Adipose tissue (tissue), 3 donors: ENCODE results near the gene ZNF618. TPM values are rescaled to one million over a fixed set of nuclear protein-coding genes. Genes with fewer than 3 reads are reported as not detected.

Source experiments
- H3K27ac ChIP-seq: one replicate; pipeline ENCODE4 v1.5.1; 2013; ENCODE audit warnings: low read depth, low read length
- WGBS, 3 donors: extraction: QIAGEN DNeasy Blood & Tissue Kit; methylation state at CpG; one replicate each; pipeline ENCODE4 v1.1.7; 2013; 5-methylcytosine and 5-hydroxymethylcytosine counted together
- polyA plus RNA-seq, 3 donors: library from polyadenylated mRNA; stranded (reverse); fragments of 200-250 nt; gene quantifications; one replicate each; pipeline ENCODE4 v1.2.3, GENCODE V29; 2013
- donor health status: healthy with polysubstance abuse.
- donor health status: Bipolar disorder and iron deficiency.
- donor health status: healthy.

Gene ZNF618
- polyA plus RNA-seq, 3 donors: 2.6 to 3.9 (median 2.6) TPM

- WGBS, 3 donors: 54 to 78% (median 57%) methylated on average over 5 of the region's 5 CpGs
- no peak overlapping the region for H3K27ac ChIP-seq
Measured at GRCh38 chr9:113964495-113965170, 88.5 kb downstream of the ZNF618 start.

DNA sequence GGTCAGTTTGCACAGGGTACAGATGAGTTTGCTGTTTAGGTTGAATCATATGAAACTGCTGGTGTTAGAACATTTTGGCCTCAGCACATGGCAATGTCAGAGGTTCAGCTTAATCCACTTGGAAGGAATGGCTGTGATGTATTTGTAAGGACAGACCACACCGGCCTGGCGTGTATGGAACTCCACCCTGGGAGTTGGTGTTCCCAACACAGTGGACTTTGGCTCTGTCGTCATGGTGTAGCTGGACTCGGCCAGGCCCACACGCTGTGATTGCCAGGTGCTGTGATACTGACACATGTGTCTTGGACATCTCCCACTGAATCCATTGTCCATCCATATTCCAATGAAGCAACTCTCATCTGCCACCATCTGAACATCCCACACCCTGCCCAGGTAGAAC, 90.3 kb downstream of the ZNF618 start:
- 43 to 80% (median 67%) methylated on average over 5 of the region's 5 CpGs for WGBS, 3 donors

DNA sequence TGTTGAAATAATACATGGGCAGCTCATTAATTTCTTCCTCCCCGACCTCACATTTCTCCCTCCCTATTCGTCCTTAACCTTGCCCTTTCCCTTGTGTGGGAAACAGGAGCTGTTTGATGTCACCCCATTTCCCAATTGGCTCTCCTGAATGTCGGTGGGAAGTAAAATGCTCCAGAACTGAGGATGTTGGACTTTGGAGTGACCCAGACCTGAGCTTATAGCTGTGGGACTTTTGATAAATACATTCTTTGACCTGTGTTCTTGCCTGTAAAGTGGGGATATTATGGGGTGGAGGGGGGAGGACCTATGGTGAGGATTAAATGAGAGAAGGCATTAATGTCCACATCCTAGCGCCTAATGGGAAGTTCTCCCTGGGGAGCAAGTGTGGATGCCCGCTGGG, 91.3 kb downstream of the ZNF618 start:
- no peak overlapping the region for H3K27ac ChIP-seq
- WGBS, 3 donors: 56 to 71% (median 70%) methylated on average over 5 of the region's 5 CpGs

More for the DNA sequence above, 90.3 kb downstream of the ZNF618 start:
- H3K27ac ChIP-seq: no peak overlapping the region

GRCh38 chr9:113969343-113969742, 93.2 kb downstream of the ZNF618 start:
- H3K27ac ChIP-seq: no peak overlapping the region
- 89 to 100% (median 95%) methylated on average over 1 of the region's 1 CpG for WGBS, 3 donors

- 71 to 78% (median 71%) methylated on average over 9 of the region's 9 CpGs for WGBS, 3 donors
- H3K27ac ChIP-seq: no peak overlapping the region
Measured at GRCh38 chr9:113973226-113973625, 97.1 kb downstream of the ZNF618 start.

- 77 to 83% (median 81%) methylated on average over 5 of the region's 5 CpGs for WGBS, 3 donors
- H3K27ac ChIP-seq: no peak overlapping the region
Measured at GRCh38 chr9:113973963-113974413, 97.9 kb downstream of the ZNF618 start.

DNA sequence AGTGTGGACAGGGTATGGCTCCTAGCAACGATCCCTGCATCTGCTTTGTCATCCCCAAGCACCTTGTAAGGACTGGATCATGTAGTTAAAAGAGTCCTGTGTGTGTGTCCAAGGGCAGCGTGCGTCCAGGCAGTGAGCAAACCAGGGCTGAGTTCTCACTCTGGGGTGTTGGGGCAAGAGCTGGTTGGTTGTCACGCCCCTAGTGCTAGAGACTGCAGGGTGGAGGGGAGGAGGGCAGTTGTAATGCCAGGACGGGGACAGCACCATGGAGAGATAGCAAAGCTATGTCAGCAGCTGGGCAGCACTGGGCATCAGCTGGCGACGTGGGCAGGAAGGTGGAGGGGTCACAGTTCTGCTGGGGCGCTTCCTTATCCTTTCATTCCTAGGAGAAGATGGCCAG, 100.8 kb downstream of the ZNF618 start:
- WGBS, 3 donors: 88 to 97% (median 90%) methylated on average over 8 of the region's 8 CpGs
- no peak overlapping the region for H3K27ac ChIP-seq

DNA sequence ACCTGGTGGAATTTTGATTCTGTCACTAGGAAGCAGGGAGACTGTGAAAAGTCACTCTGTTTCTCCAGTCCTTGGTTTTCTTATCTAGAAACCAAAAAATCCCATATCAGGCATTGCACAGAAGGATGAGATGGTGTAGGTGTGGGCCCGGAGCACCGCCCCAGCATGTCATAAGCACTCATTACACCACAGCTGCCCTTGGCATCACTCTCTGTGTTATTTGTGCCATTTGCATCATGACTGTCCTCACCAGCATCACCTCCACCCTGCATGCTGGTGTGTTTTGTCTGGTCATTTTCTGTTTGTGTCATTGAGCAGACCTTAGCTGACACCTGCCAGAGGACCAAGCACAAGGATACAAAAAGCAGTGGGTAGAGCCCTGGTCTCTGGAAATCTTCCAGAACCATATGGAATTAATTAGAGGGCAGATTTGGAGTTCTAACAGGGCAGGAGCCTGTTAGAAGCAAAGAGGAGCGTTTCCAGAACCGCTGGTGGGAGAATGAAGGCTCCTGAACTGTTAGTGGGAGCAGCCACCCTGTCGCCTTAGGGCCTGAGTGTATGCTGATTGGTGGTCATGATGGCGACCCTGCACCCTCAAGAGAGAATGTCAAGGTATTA, 102.7 kb downstream of the ZNF618 start:
- no peak overlapping the region for H3K27ac ChIP-seq
- 89 to 94% (median 92%) methylated on average over 6 of the region's 6 CpGs for WGBS, 3 donors

DNA sequence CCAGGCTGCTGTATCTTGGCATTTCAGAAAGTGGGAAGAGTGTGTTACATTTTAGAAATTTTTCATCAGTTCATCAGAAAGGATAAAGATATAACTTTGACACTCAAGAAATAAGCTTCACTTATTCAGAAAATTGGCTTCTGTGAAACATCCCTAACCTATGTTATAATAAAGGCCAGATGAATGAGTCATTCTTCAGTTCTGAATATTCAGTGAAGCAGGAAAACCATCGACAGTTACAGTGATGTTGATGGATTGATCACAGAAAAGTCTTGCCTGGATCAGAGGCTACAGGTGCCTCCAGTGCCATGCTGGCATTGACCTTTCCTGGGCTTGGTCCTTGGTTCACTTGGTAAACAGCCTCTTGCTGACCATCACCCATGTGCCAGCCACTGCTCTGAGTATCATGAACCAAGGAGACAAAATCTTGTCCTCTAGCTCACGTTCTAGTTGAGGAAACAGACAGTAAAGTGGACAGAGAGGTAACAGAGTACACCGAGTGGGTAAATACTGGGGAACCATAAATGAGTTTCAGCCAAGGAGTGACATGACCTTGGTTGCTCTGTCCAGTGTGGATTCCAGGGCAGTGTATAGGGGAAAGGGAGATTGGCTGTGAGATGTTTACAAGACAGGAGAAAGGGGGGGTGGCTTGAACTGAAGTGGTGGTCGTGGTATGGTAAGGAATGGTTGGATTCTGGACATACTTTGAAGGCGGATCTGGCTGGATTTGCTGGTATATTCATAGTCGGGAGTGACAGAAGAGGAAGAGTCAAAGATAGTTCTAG, 103.4 kb downstream of the ZNF618 start:
- 76 to 91% (median 84%) methylated on average over 6 of the region's 6 CpGs for WGBS, 3 donors
- H3K27ac ChIP-seq: no peak overlapping the region

DNA sequence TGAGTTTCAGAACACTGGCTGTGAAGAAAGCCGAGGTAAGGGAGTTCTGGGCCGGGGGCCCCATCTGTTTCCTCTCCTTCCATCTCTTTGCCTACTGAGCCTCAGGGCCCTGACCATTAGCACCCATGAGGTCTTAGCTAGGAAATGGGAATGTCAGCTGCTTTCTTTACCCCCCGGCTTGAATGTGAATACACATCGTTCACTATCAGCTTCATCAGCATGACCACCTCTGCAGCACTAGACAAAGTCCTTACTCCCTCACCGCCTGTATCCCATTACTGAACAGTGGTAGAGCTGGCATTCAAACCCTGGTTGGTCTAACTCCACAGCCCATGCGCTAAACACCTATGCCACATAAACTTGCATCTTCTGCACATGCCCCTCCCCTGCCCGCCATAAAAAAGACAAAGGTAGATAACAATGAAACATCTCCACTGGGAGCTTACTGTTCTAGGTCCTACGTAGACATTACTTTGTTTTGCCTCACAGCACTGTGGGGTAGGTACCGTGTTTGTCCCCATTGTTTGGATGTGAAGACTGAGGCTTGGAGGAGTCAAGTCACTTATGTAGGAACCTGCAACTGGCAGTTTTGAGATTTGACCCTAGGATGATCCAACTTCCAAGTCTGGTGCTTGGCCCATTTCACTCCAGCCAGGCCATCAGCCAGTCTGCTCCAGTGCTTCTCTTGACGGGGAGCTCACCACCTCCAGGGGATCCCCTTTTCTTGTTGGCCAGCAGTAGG, 108.7 kb downstream of the ZNF618 start:
- 85 to 96% (median 95%) methylated on average over 10 of the region's 10 CpGs for WGBS, 3 donors
- no peak overlapping the region for H3K27ac ChIP-seq

DNA sequence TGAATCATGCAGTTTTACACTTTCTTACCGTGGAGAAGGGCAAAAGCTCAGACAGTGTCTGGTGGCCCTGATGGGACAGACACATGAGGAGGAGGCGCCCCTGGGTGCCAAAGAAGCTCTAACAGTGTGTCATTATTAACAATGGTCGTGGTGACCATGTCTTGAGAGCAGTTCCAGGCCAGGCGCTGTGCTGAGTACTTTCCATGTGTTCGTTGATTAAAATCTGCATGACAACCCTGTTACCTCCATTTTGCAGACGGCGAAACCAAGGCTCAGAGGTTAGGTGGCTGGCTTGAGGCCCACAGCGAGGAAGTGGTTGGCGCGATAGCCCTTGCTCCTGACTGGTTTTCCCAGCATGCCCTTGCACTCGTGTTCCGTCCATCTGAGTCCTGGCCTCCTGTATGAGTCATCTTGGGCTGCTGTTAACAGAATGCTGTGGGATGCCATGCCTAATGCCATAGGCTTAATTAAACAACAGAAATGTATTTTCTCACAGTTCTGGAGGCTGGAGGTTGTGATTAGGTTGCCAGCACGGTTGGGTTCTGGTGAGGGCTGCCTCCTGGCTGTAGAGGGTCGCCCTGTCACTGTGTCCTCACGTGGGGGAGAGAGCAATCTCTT, 110.0 kb downstream of the ZNF618 start:
- H3K27ac ChIP-seq: no peak overlapping the region
- 92 to 95% (median 94%) methylated on average over 15 of the region's 15 CpGs for WGBS, 3 donors

DNA sequence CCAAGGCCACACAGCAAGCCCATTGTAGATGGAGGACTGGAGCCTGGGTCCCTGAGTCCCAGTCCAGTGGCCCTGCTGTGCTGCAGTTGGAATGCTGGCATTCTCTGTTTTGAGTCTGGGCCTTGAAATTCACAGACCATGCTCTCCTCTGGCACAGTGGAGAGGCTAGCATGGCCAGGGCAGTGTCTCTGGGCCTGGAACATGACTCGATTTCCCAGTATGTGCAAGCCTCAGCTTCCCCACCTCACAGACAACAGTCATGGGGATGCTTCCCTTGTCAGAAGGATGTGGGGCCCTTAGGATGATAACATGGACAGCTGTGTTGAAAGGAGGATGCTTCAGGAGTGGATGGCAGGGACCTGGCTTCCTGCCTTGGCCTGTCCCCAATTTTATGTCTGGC, 110.8 kb downstream of the ZNF618 start:
- 88 to 98% (median 95%) methylated on average over 1 of the region's 1 CpG for WGBS, 3 donors
- no peak overlapping the region for H3K27ac ChIP-seq

DNA sequence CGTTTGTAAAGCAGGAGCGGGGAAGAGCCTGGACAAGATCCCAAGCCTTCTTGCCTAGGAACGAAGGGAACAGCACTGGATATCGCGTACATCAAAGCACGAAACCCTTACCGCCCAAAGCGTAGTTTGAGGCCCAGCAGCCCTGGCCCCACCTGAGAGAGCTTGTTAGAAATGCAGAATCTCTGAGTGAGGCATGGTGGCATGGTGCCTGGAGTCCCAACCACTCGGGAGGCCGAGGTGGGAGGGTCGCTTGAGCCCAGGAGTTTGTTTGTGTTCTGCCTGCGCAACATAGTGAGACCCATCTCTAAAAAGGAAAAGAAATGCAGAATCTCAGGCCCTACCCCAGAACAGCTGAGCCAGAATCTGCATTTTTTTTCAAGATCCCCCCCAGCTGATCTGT, 111.4 kb downstream of the ZNF618 start:
- H3K27ac ChIP-seq: no peak overlapping the region
- 86 to 97% (median 87%) methylated on average over 12 of the region's 12 CpGs for WGBS, 3 donors

- WGBS, 3 donors: 93 to 96% (median 95%) methylated on average over 23 of the region's 23 CpGs
- no peak overlapping the region for H3K27ac ChIP-seq
Measured at GRCh38 chr9:113988385-113989016, 112.4 kb downstream of the ZNF618 start.

DNA sequence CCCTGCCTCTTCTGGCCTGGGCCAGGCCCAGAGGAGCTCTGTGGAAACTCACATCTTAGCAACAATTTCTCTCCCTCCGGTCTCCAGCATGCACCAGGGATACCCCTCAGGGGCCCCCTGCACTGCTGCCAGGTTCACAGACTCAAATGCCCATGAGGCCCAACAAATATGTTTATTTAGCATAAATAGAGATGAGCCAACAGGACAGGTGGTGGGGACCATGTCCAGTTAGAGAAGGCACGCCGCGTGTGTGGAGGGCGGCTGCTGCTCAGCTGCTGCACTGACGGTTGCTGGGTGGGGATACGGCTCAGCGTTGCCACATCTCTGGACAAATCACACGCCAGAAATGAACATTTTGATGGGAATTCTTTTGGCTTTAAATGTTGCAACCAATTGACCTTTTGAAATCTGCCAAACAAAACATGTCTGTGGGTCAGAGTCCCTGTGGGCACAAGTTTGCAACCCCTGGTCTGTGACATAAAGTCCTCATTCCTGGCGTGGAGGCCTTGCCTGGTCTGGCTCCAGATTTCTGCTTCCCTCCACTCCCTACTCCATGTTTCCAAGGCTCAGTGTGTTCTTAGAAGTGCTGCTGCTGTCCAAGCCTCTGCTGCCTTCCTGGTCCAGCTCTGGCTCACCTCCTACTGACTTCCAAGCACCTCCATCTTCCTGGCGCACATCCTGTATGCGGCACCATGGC, 113.1 kb downstream of the ZNF618 start:
- H3K27ac ChIP-seq: no peak overlapping the region
- 69 to 93% (median 72%) methylated on average over 12 of the region's 12 CpGs for WGBS, 3 donors

GRCh38 chr9:113989714-113990569, 113.8 kb downstream of the ZNF618 start:
- WGBS, 3 donors: 82 to 90% (median 82%) methylated on average over 5 of the region's 5 CpGs
- H3K27ac ChIP-seq: no peak overlapping the region

GRCh38 chr9:113990570-113990907, 114.4 kb downstream of the ZNF618 start:
- 81 to 84% (median 83%) methylated on average over 8 of the region's 8 CpGs for WGBS, 3 donors
- no peak overlapping the region for H3K27ac ChIP-seq
